ENCODE data around the gene UBB.

UBB gene

GRCh38 chr17:16417896-16418684 lies 37.2 kb downstream of the UBB start:
- no peak for DNase-seq

GRCh38 chr17:16418685-16419068 lies 37.8 kb downstream of the UBB start:
- DNase-seq = no peak

GRCh38 chr17:16419074-16419928 lies 38.4 kb downstream of the UBB start:
- peak in 2 of 51 donors; percentile 8 to 36 for DNase-seq

- no peak for DNase-seq
Measured at GRCh38 chr17:16419929-16420271, 39.0 kb downstream of the UBB start.

- DNase-seq = no peak
Measured at GRCh38 chr17:16422416-16422815, 41.5 kb downstream of the UBB start.

GRCh38 chr17:16423226-16423872 lies 42.5 kb downstream of the UBB start:
- no peak for DNase-seq

GRCh38 chr17:16425202-16425601 lies 44.3 kb downstream of the UBB start:
- DNase-seq = no peak

- DNase-seq = no peak
Measured at GRCh38 chr17:16425698-16426659, 45.1 kb downstream of the UBB start.

- DNase-seq = no peak
Measured at GRCh38 chr17:16427020-16427419, 46.1 kb downstream of the UBB start.

- DNase-seq = peak in 29 of 51 donors; percentile 8 to 65 (median 30)
Measured at GRCh38 chr17:16428098-16428882, 47.4 kb downstream of the UBB start.

- DNase-seq = no peak
Measured at GRCh38 chr17:16429083-16429482, 48.2 kb downstream of the UBB start.

- DNase-seq = no peak
Measured at GRCh38 chr17:16430650-16431049, 49.8 kb downstream of the UBB start.

GRCh38 chr17:16432017-16432416 lies 51.1 kb downstream of the UBB start:
- DNase-seq = no peak
